ENCODE data around the gene ADAMTS3.

GRCh38 chr4:72553540-72554337 is 15.3 kb downstream of the ADAMTS3 start:
- TF ChIP-seq EZH2phosphoT487 (IDR thresholded peaks at IDR 0.05; ENCODE audit: borderline replicate concordance, low read depth, low read length) (no peak), CTCF (conservative IDR thresholded peaks at IDR 0.05; ENCODE audit: low read length) (no peak)

Data from OCI-LY7 (cell line).